BE2C (cell line): ENCODE measurements around the gene DGLUCY.

Experiments used
- DNase-seq: peaks from one replicate; pipeline ENCODE4 v3.0.0-alpha.2; 2020
- H3K27me3 ChIP-seq: fragments of 250-450 bp; sonication (Bioruptor Pico); 2 replicates; pipeline ENCODE4 v1.5.1; 2020; ENCODE audit warnings: mild to moderate bottlenecking
- H3K36me3 ChIP-seq: fragments of 250-450 bp; sonication (Bioruptor Pico); 2 replicates; pipeline ENCODE4 v1.5.1; 2020; ENCODE audit warnings: mild to moderate bottlenecking
- H3K4me1 ChIP-seq: fragments of 250-450 bp; sonication (Bioruptor Pico); 2 replicates; pipeline ENCODE4 v1.5.1; 2020
- H3K4me3 ChIP-seq: 2 replicates; pipeline ENCODE4 v1.5.1; 2011; ENCODE audit warnings: low read depth, low read length
- H3K9me3 ChIP-seq: fragments of 250-450 bp; sonication (Bioruptor Pico); 2 replicates; pipeline ENCODE4 v1.5.1; 2020
- CTCF ChIP-seq: IDR thresholded peaks from 2 replicates; pipeline ENCODE4 v1.5.1; 2012; ENCODE audit warnings: mild to moderate bottlenecking, low read depth, low read length

Gene DGLUCY

GRCh38 chr14:91234791-91235114 lies 120.9 kb downstream of the DGLUCY start:
- Histone ChIP-seq H3K36me3 (no peaks in the 10 kb centered on the region), H3K9me3 (no peaks in the 10 kb centered on the region), H3K4me3 (no peak overlapping the region), H3K27me3 (no peaks in the 10 kb centered on the region), H3K4me1 (no peaks in the 10 kb centered on the region)
- TF ChIP-seq CTCF, result no peak
- DNase-seq, result no peak

- Histone ChIP-seq H3K36me3 (no peaks in the 10 kb centered on the region), H3K4me3 (no peak overlapping the region), H3K4me1 (no peaks in the 10 kb centered on the region), H3K9me3 (no peaks in the 10 kb centered on the region), H3K27me3 (no peaks in the 10 kb centered on the region)
- no peak for DNase-seq
- TF ChIP-seq CTCF, result no peak
Measured at GRCh38 chr14:91235841-91236240, 122.0 kb downstream of the DGLUCY start.

- Histone ChIP-seq H3K4me1 (no peaks in the 10 kb centered on the region), H3K9me3 (no peaks in the 10 kb centered on the region), H3K36me3 (no peaks in the 10 kb centered on the region), H3K27me3 (no peaks in the 10 kb centered on the region), H3K4me3 (no peak overlapping the region)
- no peak for DNase-seq
- TF ChIP-seq CTCF, result no peak
Measured at GRCh38 chr14:91237219-91237618, 123.3 kb downstream of the DGLUCY start.

GRCh38 chr14:91238085-91238484 lies 124.2 kb downstream of the DGLUCY start:
- no peaks in the 10 kb centered on the region for H3K4me1 ChIP-seq
- H3K27me3 ChIP-seq, result no peaks in the 10 kb centered on the region
- H3K36me3 ChIP-seq, result no peaks in the 10 kb centered on the region
- TF ChIP-seq CTCF, result no peak
- DNase-seq, result no peak
- H3K9me3 ChIP-seq, result no peaks in the 10 kb centered on the region
- H3K4me3 ChIP-seq, result no peak overlapping the region

GRCh38 chr14:91238661-91239060 lies 124.8 kb downstream of the DGLUCY start:
- Histone ChIP-seq H3K27me3 (no peaks in the 10 kb centered on the region), H3K4me1 (no peaks in the 10 kb centered on the region), H3K4me3 (no peak overlapping the region), H3K9me3 (no peaks in the 10 kb centered on the region), H3K36me3 (no peaks in the 10 kb centered on the region)
- TF ChIP-seq CTCF, result no peak
- no peak for DNase-seq

GRCh38 chr14:91241863-91242262 lies 128.0 kb downstream of the DGLUCY start:
- TF ChIP-seq CTCF, result no peak
- no peaks in the 10 kb centered on the region for H3K36me3 ChIP-seq
- no peak overlapping the region for H3K4me3 ChIP-seq
- H3K4me1 ChIP-seq, result peaks cover 7% of the 10 kb centered on the region; the same call in 1 of the 2 replicates
- no peaks in the 10 kb centered on the region for H3K9me3 ChIP-seq
- DNase-seq, result no peak
- no peaks in the 10 kb centered on the region for H3K27me3 ChIP-seq
